H1 (cell line): ENCODE results near the gene SCMH1. TPM values are rescaled to one million over a fixed set of nuclear protein-coding genes. Genes with fewer than 3 reads are reported as not detected.

Experiments used
- CTCF ChIA-PET: fragments of 300-600 bp; sonication (Branson Sonifier 250); formaldehyde crosslinking; loops from one replicate; lab custom pipeline; 2021; ENCODE audit not compliant: partially characterized antibody; lab: Charles Lee
- POLR2A ChIA-PET: fragments of 300-600 bp; sonication (Branson Sonifier 250); formaldehyde crosslinking; loops from one replicate; lab custom pipeline; 2021; ENCODE audit warnings: inconsistent platforms; ENCODE audit not compliant: partially characterized antibody; lab: Charles Lee
- DNase-seq, 2 experiments: peaks; one replicate each; pipeline versions ENCODE4 v3.0.0 to v3.0.0-alpha.2; 2010 to 2022; ENCODE audit warnings: low spot score in 2 of 2, low read depth in 1 of 2, mixed read lengths in 1 of 2
- FAIRE-seq: peaks from 2 replicates; lab custom pipeline; 2011; peaks lifted over from hg19 to GRCh38; lab: Jason Lieb, UNC
- H2AFZ ChIP-seq: 2 replicates; pipeline ENCODE4 v1.8.1; 2012; ENCODE audit warnings: low read length, inconsistent platforms
- H2AK5ac ChIP-seq: 2 replicates; pipeline ENCODE4 v1.6.1; 2013; ENCODE audit warnings: low read depth, low read length
- H2BK120ac ChIP-seq: replicated peaks from 2 replicates; pipeline ENCODE3; 2013; ENCODE audit warnings: low read depth, low read length, inconsistent platforms
- H2BK12ac ChIP-seq: 2 replicates; pipeline ENCODE4 v1.6.1; 2013; ENCODE audit warnings: low read depth, low read length
- H2BK15ac ChIP-seq: 2 replicates; pipeline ENCODE4 v1.6.1; 2013; ENCODE audit warnings: low read length
- H2BK20ac ChIP-seq: 2 replicates; pipeline ENCODE4 v1.6.1; 2013; ENCODE audit warnings: low read length
- H2BK5ac ChIP-seq: 2 replicates; pipeline ENCODE4 v1.6.1; 2013; ENCODE audit warnings: low read depth, low read length
- H3K14ac ChIP-seq: 2 replicates; pipeline ENCODE4 v1.6.1; 2013; ENCODE audit warnings: inconsistent platforms; ENCODE audit not compliant: insufficient read length
- H3K18ac ChIP-seq: 2 replicates; pipeline ENCODE4 v1.6.1; 2013; ENCODE audit warnings: low read length; ENCODE audit errors: extremely low read depth
- H3K23ac ChIP-seq: 2 replicates; pipeline ENCODE4 v1.6.1; 2013; ENCODE audit warnings: inconsistent platforms; ENCODE audit not compliant: insufficient read length
- H3K23me2 ChIP-seq: 2 replicates; pipeline ENCODE4 v1.6.1; 2013; ENCODE audit warnings: low read depth, low read length
- H3K27ac ChIP-seq: 2 replicates; pipeline ENCODE4 v1.6.1; 2011; ENCODE audit warnings: low read depth, low read length, inconsistent platforms
- H3K27me3 ChIP-seq, 4 experiments: replicated peaks in 1 of 4; 1 replicate in 1 of 4; 2 replicates in 3 of 4; pipeline versions ENCODE4 v1.6.1 to v1.8.1; 2011 to 2013; ENCODE audit warnings: low read length in 3 of 4, mild to moderate bottlenecking in 3 of 4, inconsistent platforms in 2 of 4, mixed read lengths in 2 of 4, moderate library complexity in 1 of 4; ENCODE audit not compliant: control insufficient read depth in 3 of 4, insufficient read depth in 3 of 4; ENCODE audit errors: extremely low read depth in 1 of 4
- H3K36me3 ChIP-seq, 4 experiments: 2 replicates each; pipeline versions ENCODE4 v1.6.1 to v1.8.1; 2011 to 2013; ENCODE audit warnings: mild to moderate bottlenecking in 4 of 4, low read length in 3 of 4, moderate library complexity in 2 of 4, control low read depth in 1 of 4, inconsistent platforms in 1 of 4; ENCODE audit not compliant: insufficient read depth in 4 of 4, control insufficient read depth in 2 of 4
- H3K4ac ChIP-seq: replicated peaks from 2 replicates; pipeline ENCODE3; 2013; ENCODE audit warnings: low read length, low read depth, mixed read lengths, inconsistent platforms; ENCODE audit not compliant: insufficient read length
- H3K4me1 ChIP-seq, 4 experiments: replicated peaks in 1 of 4; 1 replicate in 1 of 4; 2 replicates in 3 of 4; pipeline versions ENCODE4 v1.6.1 to v1.8.1; 2011 to 2013; ENCODE audit warnings: low read length in 3 of 4, inconsistent platforms in 2 of 4, mixed read lengths in 1 of 4; ENCODE audit not compliant: insufficient read depth in 4 of 4, control insufficient read depth in 3 of 4
- H3K4me2 ChIP-seq, 2 experiments: 2 replicates each; pipeline versions ENCODE4 v1.6.1 to v1.8.1; 2011 to 2013; ENCODE audit warnings: low read depth in 2 of 2, low read length in 2 of 2, control low read depth in 1 of 2, inconsistent platforms in 1 of 2, mild to moderate bottlenecking in 1 of 2; ENCODE audit not compliant: insufficient read depth in 1 of 2
- H3K4me3 ChIP-seq, 4 experiments: fragments of 200-600, 300-600 bp in 1 of 4; sonication (generic), shearing (Covaris generic), sonication (Bioruptor Twin) in 1 of 4; 2 replicates each; pipeline versions ENCODE4 v1.5.1 to v1.8.1; 2011 to 2016; ENCODE audit warnings: low read length in 4 of 4, low read depth in 3 of 4, control low read depth in 2 of 4, inconsistent platforms in 2 of 4, mild to moderate bottlenecking in 2 of 4, mixed read lengths in 1 of 4, moderate library complexity in 1 of 4; ENCODE audit not compliant: insufficient read depth in 2 of 4; ENCODE audit errors: extremely low read depth in 1 of 4
- H3K56ac ChIP-seq: replicated peaks from 2 replicates; pipeline ENCODE3; 2013; ENCODE audit warnings: low read depth, mild to moderate bottlenecking, mixed read lengths, low read length, inconsistent platforms; ENCODE audit not compliant: insufficient read length
- H3K79me1 ChIP-seq: 2 replicates; pipeline ENCODE4 v1.6.1; 2013; ENCODE audit warnings: low read depth, low read length, control low read depth
- H3K79me2 ChIP-seq, 2 experiments: 2 replicates each; pipeline versions ENCODE4 v1.6.1 to v1.8.1; 2012 to 2013; ENCODE audit warnings: low read length in 2 of 2, mild to moderate bottlenecking in 2 of 2, inconsistent platforms in 1 of 2; ENCODE audit not compliant: insufficient read depth in 2 of 2, control insufficient read depth in 1 of 2
- H3K9ac ChIP-seq, 4 experiments: replicated peaks in 1 of 4; 1 replicate in 1 of 4; 2 replicates in 3 of 4; pipeline versions ENCODE4 v1.6.1 to v1.8.1; 2011 to 2013; ENCODE audit warnings: low read depth in 3 of 4, low read length in 3 of 4, control low read depth in 2 of 4, mild to moderate bottlenecking in 2 of 4, moderate library complexity in 2 of 4, inconsistent platforms in 1 of 4; ENCODE audit errors: extremely low read depth in 1 of 4
- H3K9me3 ChIP-seq, 2 experiments: 2 replicates each; pipeline versions ENCODE4 v1.6.1 to v1.8.1; 2012 to 2013; ENCODE audit warnings: mild to moderate bottlenecking in 2 of 2, moderate library complexity in 2 of 2, control low read depth in 1 of 2, inconsistent platforms in 1 of 2, low read depth in 1 of 2, low read length in 1 of 2, mixed read lengths in 1 of 2; ENCODE audit not compliant: insufficient read depth in 2 of 2
- H4K20me1 ChIP-seq, 2 experiments: replicated peaks in 1 of 2; 2 replicates each; pipeline versions ENCODE3 to v1.8.1; 2011 to 2013; ENCODE audit warnings: inconsistent platforms in 2 of 2, low read length in 2 of 2, mild to moderate bottlenecking in 1 of 2; ENCODE audit not compliant: insufficient read depth in 2 of 2, control insufficient read depth in 1 of 2
- H4K5ac ChIP-seq: 2 replicates; pipeline ENCODE4 v1.6.1; 2013; ENCODE audit warnings: low read length, low read depth, mixed read lengths, inconsistent platforms; ENCODE audit not compliant: insufficient read length
- H4K8ac ChIP-seq: 2 replicates; pipeline ENCODE4 v1.8.0; 2013; ENCODE audit warnings: mild to moderate bottlenecking, moderate library complexity, low read length, inconsistent platforms; ENCODE audit not compliant: insufficient read depth; ENCODE audit errors: extremely low read depth
- H4K91ac ChIP-seq: replicated peaks from 2 replicates; pipeline ENCODE3; 2013; ENCODE audit warnings: low read length, mixed read lengths, inconsistent platforms; ENCODE audit not compliant: insufficient read length
- ATF3 ChIP-seq: IDR thresholded peaks from 2 replicates; pipeline ENCODE4 v1.6.1; 2011; ENCODE audit warnings: low read depth, mild to moderate bottlenecking, low read length; ENCODE audit not compliant: insufficient read depth
- BRCA1 ChIP-seq: IDR thresholded peaks from 2 replicates; pipeline ENCODE4 v1.6.1; 2012; ENCODE audit warnings: low read depth, low read length, improper control_type of control experiment
- CBX8 ChIP-seq: fragments of 300-800, 300-1000 bp; sonication (generic); IDR thresholded peaks from 2 replicates; pipeline ENCODE4 v1.7.1; 2016; ENCODE audit warnings: low read depth, low read length, borderline replicate concordance
- CEBPB ChIP-seq: IDR thresholded peaks from 2 replicates; pipeline ENCODE4 v1.6.1; 2012; ENCODE audit warnings: low read depth, low read length
- E2F6 ChIP-seq: IDR thresholded peaks from 2 replicates; pipeline ENCODE4 v1.6.1; 2012; ENCODE audit warnings: inconsistent platforms
- KDM5A ChIP-seq: fragments of 200-600 bp; IDR thresholded peaks from 2 replicates; pipeline ENCODE4 v1.7.1; 2012; ENCODE audit warnings: mild to moderate bottlenecking, low read length, inconsistent platforms, mixed read lengths
- MAFK ChIP-seq: IDR thresholded peaks from 2 replicates; pipeline ENCODE4 v1.6.1; 2012; ENCODE audit warnings: low read depth, mild to moderate bottlenecking, improper control_type of control experiment, low read length
- RNF2 ChIP-seq: fragments of 200-900, 300-1000 bp; sonication (generic); IDR thresholded peaks from 2 replicates; pipeline ENCODE4 v1.7.1; 2016; ENCODE audit warnings: borderline replicate concordance, low read depth, mild to moderate bottlenecking, antibody characterized with exemption, low read length; ENCODE audit not compliant: poor library complexity, severe bottlenecking; ENCODE audit errors: missing control alignments
- TAF1 ChIP-seq: IDR thresholded peaks from 2 replicates; pipeline ENCODE4 v1.6.1; 2011; ENCODE audit warnings: mild to moderate bottlenecking, low read depth, low read length
- TBP ChIP-seq: IDR thresholded peaks from 2 replicates; pipeline ENCODE4 v1.6.1; 2011; ENCODE audit warnings: low read depth, low read length, improper control_type of control experiment
- TEAD4 ChIP-seq: IDR thresholded peaks from 2 replicates; pipeline ENCODE4 v1.6.1; 2012; ENCODE audit warnings: low read depth, low read length, inconsistent platforms, mixed read lengths
- USF2 ChIP-seq: IDR thresholded peaks from 2 replicates; pipeline ENCODE4 v1.6.1; 2011; ENCODE audit warnings: low read length, improper control_type of control experiment
- WGBS, 2 experiments: shearing (Covaris generic) in 1 of 2; methylation state at CpG; one replicate each; pipeline versions ENCODE4 v1.1.6 to v1.1.7; 2013 to 2015; ENCODE audit warnings: low lambda C conversion rate in 2 of 2, mixed read lengths in 2 of 2, inconsistent platforms in 1 of 2, low coverage in 1 of 2, missing lambda C conversion rate in 1 of 2; ENCODE audit not compliant: insufficient replicate concordance in 2 of 2, insufficient coverage in 1 of 2, insufficient read length in 1 of 2; ENCODE audit errors: extremely low coverage in 1 of 2, missing lambda C conversion rate in 1 of 2; 5-methylcytosine and 5-hydroxymethylcytosine counted together
- polyA plus RNA-seq, 7 experiments: library from polyadenylated mRNA; depleted of rRNA in 3 of 7; stranded (reverse) in 5 of 7; unstranded in 2 of 7; fragments of >200 nt in 5 of 7; fragments of 200-250 nt in 2 of 7; gene quantifications; 1 replicate in 5 of 7; 2 replicates in 1 of 7; 4 replicates in 1 of 7; pipeline versions ENCODE4 v1.2.1 to v1.2.3, GENCODE V29; 2011 to 2013; ENCODE audit warnings: missing spikeins in 2 of 7, mixed read lengths in 2 of 7
- total RNA-seq: library from RNA; stranded (reverse); fragmentation: NEBNext Ultra II Directional; extraction: Animal tissue kit (Norgen Biotek cat#: 25700); gene quantifications from 2 replicates; pipeline ENCODE4 v1.2.1, GENCODE V29; 2021

Gene SCMH1
- total and polyA plus RNA-seq, 2 of the 8 experiments (the other 6 are each of a cell fraction or from before 2014, with no cell fraction given): 16.6 to 30.7 TPM

GRCh38 chr1:41169799-41170180 is 72.3 kb downstream of the SCMH1 start:
- no peaks in the 10 kb centered on the region for H3K4me1 ChIP-seq
- H4K5ac ChIP-seq: no peak overlapping the region
- H2AK5ac ChIP-seq: no peak overlapping the region
- H3K36me3 ChIP-seq: peaks cover 0 to 7% (median 0%) of the 10 kb centered on the region in 4 experiments; a peak in 2 of 8 replicates
- H3K14ac ChIP-seq: no peak overlapping the region
- H3K18ac ChIP-seq: no peak overlapping the region
- H3K23ac ChIP-seq: no peak overlapping the region
- no peak overlapping the region for H4K8ac ChIP-seq
- WGBS, 2 experiments: 98% methylated on average over 3 of the region's 3 CpGs; no CpG with 5 or more reads in 1 of the 2 experiments
- H2BK15ac ChIP-seq: no peak overlapping the region
- no peak overlapping the region for H3K4me3 ChIP-seq
- no peak for DNase-seq
- no peak overlapping the region for H2BK5ac ChIP-seq
- no peaks in the 10 kb centered on the region for H3K79me2 ChIP-seq
- no peaks in the 10 kb centered on the region; the same call in 1 of the 2 replicates for H3K23me2 ChIP-seq
- H2AFZ ChIP-seq: no peak overlapping the region
- no peak for FAIRE-seq
- no peaks in the 10 kb centered on the region for H3K79me1 ChIP-seq
- no peak overlapping the region for H2BK120ac ChIP-seq
- no peak overlapping the region for H3K27ac ChIP-seq
- no peak overlapping the region for H2BK12ac ChIP-seq
- no peaks in the 10 kb centered on the region for H3K27me3 ChIP-seq
- H4K20me1 ChIP-seq: no peaks in the 10 kb centered on the region
- peaks cover 8 to 12% of the 10 kb centered on the region in 2 experiments; a peak in 2 of 4 replicates for H3K9me3 ChIP-seq
- no peak overlapping the region for H4K91ac ChIP-seq
- H3K9ac ChIP-seq: no peak overlapping the region
- no peak overlapping the region for H2BK20ac ChIP-seq
- no peak overlapping the region for H3K4ac ChIP-seq
- POLR2A ChIA-PET: no interaction called here
- CTCF ChIA-PET: interaction anchor here (1.0 kb wide), 1 partner anchor 55 kb away, joined by 3 read pairs; no protein-coding TSS in a partner anchor
- no peak overlapping the region for H3K4me2 ChIP-seq
- H3K56ac ChIP-seq: no peak overlapping the region
- TF ChIP-seq E2F6 (no peak), TBP (no peak), USF2 (no peak), KDM5A (no peak), RNF2 (no peak), BRCA1 (no peak), MAFK (no peak), TEAD4 (no peak), TAF1 (no peak), CBX8 (no peak), CEBPB (no peak), ATF3 (no peak)
